HepG2 (cell line): ENCODE measurements around the gene LST1. TPM values are rescaled to one million over a fixed set of nuclear protein-coding genes. Genes with fewer than 3 reads are reported as not detected.

Experiments used
- ATRX ChIP-seq: sonication (generic); formaldehyde crosslinking; IDR thresholded peaks from 2 replicates; pipeline ENCODE4 v1.4.0; 2020; ENCODE audit warnings: missing genetic modification reagents, borderline replicate concordance
- CBFB ChIP-seq: sonication (generic); formaldehyde crosslinking; IDR thresholded peaks from 2 replicates; pipeline ENCODE4 v1.4.0; 2020; ENCODE audit warnings: missing genetic modification reagents
- HIVEP1 ChIP-seq: sonication (generic); formaldehyde crosslinking; IDR thresholded peaks from 2 replicates; pipeline ENCODE4 v1.4.0; 2020; ENCODE audit warnings: mild to moderate bottlenecking, missing genetic modification reagents
- MAFG ChIP-seq: sonication (generic); formaldehyde crosslinking; IDR thresholded peaks from 2 replicates; pipeline ENCODE4 v1.5.1; 2020; ENCODE audit warnings: mild to moderate bottlenecking, missing genetic modification reagents
- MLX ChIP-seq: IDR thresholded peaks from 2 replicates; pipeline ENCODE4 v1.6.1; 2016
- NFATC3 ChIP-seq: sonication (generic); formaldehyde crosslinking; IDR thresholded peaks from 2 replicates; pipeline ENCODE4 v1.5.1; 2020; ENCODE audit warnings: mild to moderate bottlenecking, missing genetic modification reagents
- PRDM15 ChIP-seq: sonication (generic); formaldehyde crosslinking; IDR thresholded peaks from 2 replicates; pipeline ENCODE4 v1.4.0; 2020; ENCODE audit warnings: missing genetic modification reagents
- RELA ChIP-seq: sonication (generic); formaldehyde crosslinking; IDR thresholded peaks from 2 replicates; pipeline ENCODE4 v1.4.0; 2020; ENCODE audit warnings: missing genetic modification reagents
- RORA ChIP-seq: sonication (generic); formaldehyde crosslinking; IDR thresholded peaks from 2 replicates; pipeline ENCODE4 v1.5.0; 2020; ENCODE audit warnings: mild to moderate bottlenecking, missing genetic modification reagents, moderate library complexity
- SIN3B ChIP-seq: fragments of 150-350 bp; IDR thresholded peaks from 2 replicates; pipeline ENCODE4 v1.6.1; 2014; ENCODE audit warnings: low read length
- STAT5B ChIP-seq: sonication (generic); formaldehyde crosslinking; IDR thresholded peaks from 2 replicates; pipeline ENCODE4 v1.4.0; 2020; ENCODE audit warnings: missing genetic modification reagents
- TMF1 ChIP-seq: sonication (generic); formaldehyde crosslinking; IDR thresholded peaks from 2 replicates; pipeline ENCODE4 v1.8.1; 2022; ENCODE audit warnings: low read depth, missing genetic modification reagents
- ZEB1 ChIP-seq: IDR thresholded peaks from 2 replicates; pipeline ENCODE4 v1.6.1; 2012; ENCODE audit warnings: mild to moderate bottlenecking, low read depth, inconsistent platforms; ENCODE audit not compliant: insufficient replicate concordance
- ZFP90 ChIP-seq: sonication (generic); formaldehyde crosslinking; IDR thresholded peaks from 2 replicates; pipeline ENCODE4 v1.8.0; 2022; ENCODE audit warnings: missing genetic modification reagents, mild to moderate bottlenecking, inconsistent platforms, borderline replicate concordance
- ZNF256 ChIP-seq: sonication (generic); formaldehyde crosslinking; conservative IDR thresholded peaks from 2 replicates; pipeline ENCODE4 v1.4.0; 2020; ENCODE audit warnings: missing genetic modification reagents
- ZNF34 ChIP-seq: sonication (generic); formaldehyde crosslinking; IDR thresholded peaks from 2 replicates; pipeline ENCODE4 v1.4.0; 2020; ENCODE audit warnings: mild to moderate bottlenecking, missing genetic modification reagents, borderline replicate concordance
- ZNF639 ChIP-seq: conservative IDR thresholded peaks from 2 replicates; pipeline ENCODE4 v1.6.1; 2018; ENCODE audit warnings: missing genetic modification reagents
- ZNF687 ChIP-seq: sonication (generic); formaldehyde crosslinking; IDR thresholded peaks from 2 replicates; pipeline ENCODE4 v1.5.1; 2020; ENCODE audit warnings: mild to moderate bottlenecking, missing genetic modification reagents, moderate library complexity
- ZNF709 ChIP-seq: sonication (generic); formaldehyde crosslinking; IDR thresholded peaks from 2 replicates; pipeline ENCODE4 v1.5.0; 2020; ENCODE audit warnings: mild to moderate bottlenecking, missing genetic modification reagents
- ZNF768 ChIP-seq: sonication (generic); formaldehyde crosslinking; IDR thresholded peaks from 2 replicates; pipeline ENCODE4 v1.4.0; 2020; ENCODE audit warnings: missing genetic modification reagents
- polyA plus RNA-seq, 8 experiments: library from polyadenylated mRNA; depleted of rRNA in 3 of 8; stranded (reverse) in 7 of 8; unstranded in 1 of 8; fragments of >200 nt; fragmentation: Illumina TruSeq in 4 of 8; extraction: Trizol in 4 of 8; gene quantifications; 2 replicates each; pipeline versions ENCODE4 v1.2.1 to v1.2.3, GENCODE V29; 2011 to 2016; ENCODE audit warnings: low read depth in 4 of 8, missing spikeins in 1 of 8, mixed read lengths in 1 of 8; ENCODE audit not compliant: insufficient read depth in 1 of 8
- total RNA-seq, 5 experiments: library from RNA; depleted of rRNA; stranded (reverse); fragments of >200 nt; fragmentation: Illumina TruSeq; extraction: Trizol; gene quantifications; 2 replicates each; pipeline ENCODE4 v1.2.3, GENCODE V29; 2016; ENCODE audit warnings: low read depth in 1 of 5

LST1 gene
- total and polyA plus RNA-seq, 2 of the 13 experiments (the other 11 are each of a cell fraction or from before 2014, with no cell fraction given) = not detected

GRCh38 chr6:31619805-31620585, 33.9 kb downstream of the LST1 start (continued):
- peak; percentile 75; the same call in 1 of the 2 replicates for TF ChIP-seq SIN3B
- 0 out of 2 replicates have a peak, but pooled peaks have one; percentile 74 for TF ChIP-seq ZNF709 (CRISPR knock-in tag)
- peak; percentile 33; the same call in 1 of the 2 replicates for TF ChIP-seq PRDM15 (CRISPR knock-in tag)
- TF ChIP-seq HIVEP1 (CRISPR knock-in tag) = no peak
- no peak for TF ChIP-seq ATRX (CRISPR knock-in tag)
- TF ChIP-seq ZNF768 (CRISPR knock-in tag) = no peak; the same call in 1 of the 2 replicates
- TF ChIP-seq STAT5B (CRISPR knock-in tag) = no peak
- no peak for TF ChIP-seq ZNF256 (CRISPR knock-in tag)
- peak; percentile 89 for TF ChIP-seq ZNF687 (CRISPR knock-in tag)
- TF ChIP-seq RELA (CRISPR knock-in tag) = no peak
- TF ChIP-seq ZFP90 (CRISPR knock-in tag) = peak; percentile 43; the same call in 1 of the 2 replicates
- TF ChIP-seq ZNF34 (CRISPR knock-in tag) = 0 out of 2 replicates have a peak, but pooled peaks have one; percentile 61
- TF ChIP-seq RORA (CRISPR knock-in tag) = no peak
- peak; percentile 88 for TF ChIP-seq TMF1 (CRISPR knock-in tag)
- TF ChIP-seq ZEB1 = peak; percentile 21
- TF ChIP-seq MAFG (CRISPR knock-in tag) = no peak
- no peak for TF ChIP-seq MLX
- TF ChIP-seq CBFB (CRISPR knock-in tag) = no peak
- no peak for TF ChIP-seq NFATC3
- no peak for TF ChIP-seq ZNF639 (CRISPR knock-in tag)
